Measurements from ENCODE around the gene VIL1.
A peak's percentile ranks its signal among the peaks of the same experiment; 100 is the strongest.

Gene VIL1

GRCh38 chr2:218406209-218406948 is 12.5 kb upstream of the VIL1 start:
- Histone ChIP-seq H3K36me3 (ENCODE audit: control insufficient read depth in 2 of 2, insufficient read depth in 2 of 2, low read length in 2 of 2) (peaks cover 25 to 32% of the 10 kb centered on the region in 2 donors), H3K27me3 (ENCODE audit: control insufficient read depth in 2 of 2, insufficient read depth in 2 of 2, low read length in 2 of 2) (no peaks in the 10 kb centered on the region), H3K4me1 (ENCODE audit: control insufficient read depth in 2 of 2, insufficient read depth in 2 of 2, low read length in 2 of 2) (peaks cover 31 to 33% of the 10 kb centered on the region in 2 donors), H3K9me3 (ENCODE audit: control insufficient read depth in 2 of 2, low read length in 2 of 2) (no peaks in the 10 kb centered on the region), H3K4me3 (ENCODE audit: low read length in 2 of 2) (peak overlapping the region; percentile 74 to 75), H3K27ac (ENCODE audit: low read depth in 2 of 2, low read length in 2 of 2) (peak overlapping the region; percentile 94), H3K9ac (ENCODE audit: low read depth in 1 of 2, low read length in 2 of 2) (peak overlapping the region; percentile 74 to 78)

GRCh38 chr2:218406949-218407618 is 11.8 kb upstream of the VIL1 start:
- Histone ChIP-seq H3K27ac (ENCODE audit: low read depth in 2 of 2, low read length in 2 of 2) (peak overlapping the region; percentile 88 to 91), H3K4me3 (ENCODE audit: low read length in 2 of 2) (peak overlapping the region; percentile 64 to 75), H3K27me3 (ENCODE audit: control insufficient read depth in 2 of 2, insufficient read depth in 2 of 2, low read length in 2 of 2) (no peaks in the 10 kb centered on the region), H3K9me3 (ENCODE audit: control insufficient read depth in 2 of 2, low read length in 2 of 2) (no peaks in the 10 kb centered on the region), H3K9ac (ENCODE audit: low read depth in 1 of 2, low read length in 2 of 2) (peak overlapping the region; percentile 66 to 77), H3K36me3 (ENCODE audit: control insufficient read depth in 2 of 2, insufficient read depth in 2 of 2, low read length in 2 of 2) (peaks cover 18 to 27% of the 10 kb centered on the region in 2 donors), H3K4me1 (ENCODE audit: control insufficient read depth in 2 of 2, insufficient read depth in 2 of 2, low read length in 2 of 2) (peaks cover 24 to 28% of the 10 kb centered on the region in 2 donors)

- Histone ChIP-seq H3K9ac (ENCODE audit: low read depth in 1 of 2, low read length in 2 of 2) (no peak overlapping the region), H3K4me3 (ENCODE audit: low read length in 2 of 2) (no peak overlapping the region), H3K36me3 (ENCODE audit: control insufficient read depth in 2 of 2, insufficient read depth in 2 of 2, low read length in 2 of 2) (peaks cover 14 to 21% of the 10 kb centered on the region in 2 donors), H3K27ac (ENCODE audit: low read depth in 2 of 2, low read length in 2 of 2) (peak overlapping the region in 1 of 2 donors; percentile 88), H3K9me3 (ENCODE audit: control insufficient read depth in 2 of 2, low read length in 2 of 2) (no peaks in the 10 kb centered on the region), H3K27me3 (ENCODE audit: control insufficient read depth in 2 of 2, insufficient read depth in 2 of 2, low read length in 2 of 2) (no peaks in the 10 kb centered on the region), H3K4me1 (ENCODE audit: control insufficient read depth in 2 of 2, insufficient read depth in 2 of 2, low read length in 2 of 2) (peaks cover 21 to 24% of the 10 kb centered on the region in 2 donors)
These were observed 11.2 kb upstream of the VIL1 start for GRCh38 chr2:218407717-218408116.

GRCh38 chr2:218418321-218418716 is 604 bp upstream of the VIL1 start:
- Histone ChIP-seq H3K4me1 (ENCODE audit: control insufficient read depth in 2 of 2, insufficient read depth in 2 of 2, low read length in 2 of 2) (peaks cover 16 to 17% of the 10 kb centered on the region in 2 donors), H3K27me3 (ENCODE audit: control insufficient read depth in 2 of 2, insufficient read depth in 2 of 2, low read length in 2 of 2) (no peaks in the 10 kb centered on the region), H3K27ac (ENCODE audit: low read depth in 2 of 2, low read length in 2 of 2) (peak overlapping the region; percentile 83 to 88), H3K36me3 (ENCODE audit: control insufficient read depth in 2 of 2, insufficient read depth in 2 of 2, low read length in 2 of 2) (no peaks in the 10 kb centered on the region), H3K4me3 (ENCODE audit: low read length in 2 of 2) (no peak overlapping the region), H3K9me3 (ENCODE audit: control insufficient read depth in 2 of 2, low read length in 2 of 2) (no peaks in the 10 kb centered on the region), H3K9ac (ENCODE audit: low read depth in 1 of 2, low read length in 2 of 2) (peak overlapping the region in 1 of 2 donors; percentile 47)

GRCh38 chr2:218419630-218420216 is 800 bp downstream of the VIL1 start:
- Histone ChIP-seq H3K27me3 (ENCODE audit: control insufficient read depth in 2 of 2, insufficient read depth in 2 of 2, low read length in 2 of 2) (no peaks in the 10 kb centered on the region), H3K9me3 (ENCODE audit: control insufficient read depth in 2 of 2, low read length in 2 of 2) (no peaks in the 10 kb centered on the region), H3K4me1 (ENCODE audit: control insufficient read depth in 2 of 2, insufficient read depth in 2 of 2, low read length in 2 of 2) (peaks cover 16 to 17% of the 10 kb centered on the region in 2 donors), H3K4me3 (ENCODE audit: low read length in 2 of 2) (peak overlapping the region; percentile 75 to 77), H3K9ac (ENCODE audit: low read depth in 1 of 2, low read length in 2 of 2) (peak overlapping the region; percentile 77 to 91), H3K27ac (ENCODE audit: low read depth in 2 of 2, low read length in 2 of 2) (peak overlapping the region; percentile 83 to 88), H3K36me3 (ENCODE audit: control insufficient read depth in 2 of 2, insufficient read depth in 2 of 2, low read length in 2 of 2) (peaks cover 0 to 5% of the 10 kb centered on the region in 2 donors)

GRCh38 chr2:218421027-218421426 is 2.1 kb downstream of the VIL1 start:
- no peaks in the 10 kb centered on the region for H3K9me3 ChIP-seq (ENCODE audit: control insufficient read depth in 2 of 2, low read length in 2 of 2)
- H3K36me3 ChIP-seq (ENCODE audit: control insufficient read depth in 2 of 2, insufficient read depth in 2 of 2, low read length in 2 of 2), result peaks cover 4 to 11% of the 10 kb centered on the region in 2 donors
- no peaks in the 10 kb centered on the region for H3K27me3 ChIP-seq (ENCODE audit: control insufficient read depth in 2 of 2, insufficient read depth in 2 of 2, low read length in 2 of 2)
- no peak overlapping the region for H3K27ac ChIP-seq (ENCODE audit: low read depth in 2 of 2, low read length in 2 of 2)
- peak overlapping the region in 1 of 2 donors; percentile 91 for H3K9ac ChIP-seq (ENCODE audit: low read depth in 1 of 2, low read length in 2 of 2)
- H3K4me1 ChIP-seq (ENCODE audit: control insufficient read depth in 2 of 2, insufficient read depth in 2 of 2, low read length in 2 of 2), result peaks cover 16 to 17% of the 10 kb centered on the region in 2 donors
- H3K4me3 ChIP-seq (ENCODE audit: low read length in 2 of 2), result peak overlapping the region; percentile 54 to 65

- peaks cover 7 to 16% of the 10 kb centered on the region in 2 donors for H3K36me3 ChIP-seq (ENCODE audit: control insufficient read depth in 2 of 2, insufficient read depth in 2 of 2, low read length in 2 of 2)
- no peak overlapping the region for H3K4me3 ChIP-seq (ENCODE audit: low read length in 2 of 2)
- H3K27ac ChIP-seq (ENCODE audit: low read depth in 2 of 2, low read length in 2 of 2), result no peak overlapping the region
- H3K27me3 ChIP-seq (ENCODE audit: control insufficient read depth in 2 of 2, insufficient read depth in 2 of 2, low read length in 2 of 2), result no peaks in the 10 kb centered on the region
- no peaks in the 10 kb centered on the region for H3K9me3 ChIP-seq (ENCODE audit: control insufficient read depth in 2 of 2, low read length in 2 of 2)
- peaks cover 15 to 17% of the 10 kb centered on the region in 2 donors for H3K4me1 ChIP-seq (ENCODE audit: control insufficient read depth in 2 of 2, insufficient read depth in 2 of 2, low read length in 2 of 2)
- H3K9ac ChIP-seq (ENCODE audit: low read depth in 1 of 2, low read length in 2 of 2), result no peak overlapping the region
These were observed 3.6 kb downstream of the VIL1 start for GRCh38 chr2:218422403-218423086.

GRCh38 chr2:218423584-218423983 is 4.7 kb downstream of the VIL1 start:
- Histone ChIP-seq H3K27me3 (ENCODE audit: control insufficient read depth in 2 of 2, insufficient read depth in 2 of 2, low read length in 2 of 2) (no peaks in the 10 kb centered on the region), H3K27ac (ENCODE audit: low read depth in 2 of 2, low read length in 2 of 2) (no peak overlapping the region), H3K36me3 (ENCODE audit: control insufficient read depth in 2 of 2, insufficient read depth in 2 of 2, low read length in 2 of 2) (peaks cover 16 to 25% of the 10 kb centered on the region in 2 donors), H3K9me3 (ENCODE audit: control insufficient read depth in 2 of 2, low read length in 2 of 2) (no peaks in the 10 kb centered on the region), H3K4me1 (ENCODE audit: control insufficient read depth in 2 of 2, insufficient read depth in 2 of 2, low read length in 2 of 2) (peaks cover 7 to 11% of the 10 kb centered on the region in 2 donors), H3K4me3 (ENCODE audit: low read length in 2 of 2) (no peak overlapping the region), H3K9ac (ENCODE audit: low read depth in 1 of 2, low read length in 2 of 2) (no peak overlapping the region)

- no peaks in the 10 kb centered on the region for H3K27me3 ChIP-seq (ENCODE audit: control insufficient read depth in 2 of 2, insufficient read depth in 2 of 2, low read length in 2 of 2)
- no peak overlapping the region for H3K27ac ChIP-seq (ENCODE audit: low read depth in 2 of 2, low read length in 2 of 2)
- no peak overlapping the region for H3K9ac ChIP-seq (ENCODE audit: low read depth in 1 of 2, low read length in 2 of 2)
- peaks cover 33 to 41% of the 10 kb centered on the region in 2 donors for H3K36me3 ChIP-seq (ENCODE audit: control insufficient read depth in 2 of 2, insufficient read depth in 2 of 2, low read length in 2 of 2)
- H3K4me1 ChIP-seq (ENCODE audit: control insufficient read depth in 2 of 2, insufficient read depth in 2 of 2, low read length in 2 of 2), result peaks cover 7 to 11% of the 10 kb centered on the region in 2 donors
- H3K4me3 ChIP-seq (ENCODE audit: low read length in 2 of 2), result no peak overlapping the region
- no peaks in the 10 kb centered on the region for H3K9me3 ChIP-seq (ENCODE audit: control insufficient read depth in 2 of 2, low read length in 2 of 2)
These were observed 6.6 kb downstream of the VIL1 start for GRCh38 chr2:218425531-218425930.
